Measurements from ENCODE around the gene CRY2.
"Not testable (repeated sequence)": the region's sequence is repeated elsewhere in the genome, so short reads cannot be mapped to it uniquely, and the experiment has no call there.

Gene CRY2

GRCh38 chr11:45808427-45808826 lies 38.8 kb upstream of the CRY2 start:
- H2BK12ac ChIP-seq (ENCODE audit: low read length); H3K4me2 ChIP-seq (ENCODE audit: low read length); H3K14ac ChIP-seq (ENCODE audit: low read length); H3K18ac ChIP-seq (ENCODE audit: low read length); H2BK120ac ChIP-seq (ENCODE audit: insufficient read depth, low read length, poor library complexity); H2BK5ac ChIP-seq (ENCODE audit: low read depth, low read length, poor library complexity); H2AFZ ChIP-seq (ENCODE audit: insufficient read depth, low read length, poor library complexity); H4K91ac ChIP-seq (ENCODE audit: low read depth, low read length); H2AK5ac ChIP-seq (ENCODE audit: low read length); H3K27ac ChIP-seq (ENCODE audit: low read depth, low read length); H4K12ac ChIP-seq (ENCODE audit: low read depth, low read length); H3K9me3 ChIP-seq (ENCODE audit: insufficient read depth, low read depth, low read length); H3K9ac ChIP-seq (ENCODE audit: low read length); H3K4ac ChIP-seq (ENCODE audit: low read depth, low read length); H4K8ac ChIP-seq (ENCODE audit: low read depth, low read length); H3K27me3 ChIP-seq (ENCODE audit: insufficient read depth, low read length); H3K4me3 ChIP-seq (ENCODE audit: low read depth, low read length); H3K23ac ChIP-seq (ENCODE audit: low read length); DNase-seq: not testable (repeated sequence)
- no CpG with 5 or more reads among the region's 6 CpGs for WGBS (ENCODE audit: extremely low coverage, insufficient coverage, insufficient read length)
- Histone ChIP-seq H3K79me1 (ENCODE audit: low read length) (peaks cover 12% of the 10 kb centered on the region), H3K4me1 (ENCODE audit: control insufficient read depth in 1 of 2, insufficient read depth in 2 of 2, low read length in 2 of 2) (peaks cover 16 to 23% of the 10 kb centered on the region in 2 experiments), H3K36me3 (ENCODE audit: control insufficient read depth in 1 of 2, insufficient read depth in 2 of 2, low read length in 2 of 2) (peaks cover 20 to 31% of the 10 kb centered on the region in 2 experiments), H3K79me2 (ENCODE audit: control insufficient read depth, insufficient read depth, low read length, poor library complexity) (peaks cover 14% of the 10 kb centered on the region)

GRCh38 chr11:45809456-45810395 lies 37.5 kb upstream of the CRY2 start:
- Histone ChIP-seq H3K9me3 (ENCODE audit: insufficient read depth, low read depth, low read length) (no peaks in the 10 kb centered on the region), H3K23ac (ENCODE audit: low read length) (no peak overlapping the region), H3K18ac (ENCODE audit: low read length) (no peak overlapping the region), H3K14ac (ENCODE audit: low read length) (no peak overlapping the region), H3K27ac (ENCODE audit: low read depth, low read length) (no peak overlapping the region), H3K36me3 (ENCODE audit: control insufficient read depth in 1 of 2, insufficient read depth in 2 of 2, low read length in 2 of 2) (peaks cover 20 to 31% of the 10 kb centered on the region in 2 experiments), H4K8ac (ENCODE audit: low read depth, low read length) (no peak overlapping the region), H3K79me2 (ENCODE audit: control insufficient read depth, insufficient read depth, low read length, poor library complexity) (peaks cover 11% of the 10 kb centered on the region), H3K4me2 (ENCODE audit: low read length) (no peak overlapping the region), H3K27me3 (ENCODE audit: insufficient read depth, low read length) (no peaks in the 10 kb centered on the region), H2BK12ac (ENCODE audit: low read length) (no peak overlapping the region), H2AK5ac (ENCODE audit: low read length) (no peak overlapping the region), H3K4me1 (ENCODE audit: control insufficient read depth in 1 of 2, insufficient read depth in 2 of 2, low read length in 2 of 2) (peaks cover 16 to 19% of the 10 kb centered on the region in 2 experiments), H2BK120ac (ENCODE audit: insufficient read depth, low read length, poor library complexity) (no peak overlapping the region), H2AFZ (ENCODE audit: insufficient read depth, low read length, poor library complexity) (no peak overlapping the region), H4K12ac (ENCODE audit: low read depth, low read length) (no peak overlapping the region), H3K79me1 (ENCODE audit: low read length) (peaks cover 10% of the 10 kb centered on the region), H3K4me3 (ENCODE audit: low read depth, low read length) (no peak overlapping the region), H3K4ac (ENCODE audit: low read depth, low read length) (no peak overlapping the region), H2BK5ac (ENCODE audit: low read depth, low read length, poor library complexity) (no peak overlapping the region), H3K9ac (ENCODE audit: low read length) (no peak overlapping the region), H4K91ac (ENCODE audit: low read depth, low read length) (no peak overlapping the region)
- no CpG with 5 or more reads among the region's 11 CpGs for WGBS (ENCODE audit: extremely low coverage, insufficient coverage, insufficient read length)
- no peak for DNase-seq

- no peak overlapping the region for H3K14ac ChIP-seq (ENCODE audit: low read length)
- DNase-seq, result no peak
- no peak overlapping the region for H3K4ac ChIP-seq (ENCODE audit: low read depth, low read length)
- peaks cover 15 to 18% of the 10 kb centered on the region in 2 experiments for H3K4me1 ChIP-seq (ENCODE audit: control insufficient read depth in 1 of 2, insufficient read depth in 2 of 2, low read length in 2 of 2)
- no peak overlapping the region for H4K8ac ChIP-seq (ENCODE audit: low read depth, low read length)
- no peak overlapping the region for H4K12ac ChIP-seq (ENCODE audit: low read depth, low read length)
- H3K27me3 ChIP-seq (ENCODE audit: insufficient read depth, low read length), result no peaks in the 10 kb centered on the region
- WGBS (ENCODE audit: extremely low coverage, insufficient coverage, insufficient read length), result no CpG with 5 or more reads among the region's 23 CpGs
- no peak overlapping the region for H3K9ac ChIP-seq (ENCODE audit: low read length)
- no peaks in the 10 kb centered on the region for H3K9me3 ChIP-seq (ENCODE audit: insufficient read depth, low read depth, low read length)
- no peak overlapping the region for H2AK5ac ChIP-seq (ENCODE audit: low read length)
- H3K18ac ChIP-seq (ENCODE audit: low read length), result no peak overlapping the region
- no peak overlapping the region for H2BK120ac ChIP-seq (ENCODE audit: insufficient read depth, low read length, poor library complexity)
- H3K27ac ChIP-seq (ENCODE audit: low read depth, low read length), result no peak overlapping the region
- H3K36me3 ChIP-seq (ENCODE audit: control insufficient read depth in 1 of 2, insufficient read depth in 2 of 2, low read length in 2 of 2), result peaks cover 20 to 31% of the 10 kb centered on the region in 2 experiments
- H4K91ac ChIP-seq (ENCODE audit: low read depth, low read length), result no peak overlapping the region
- peaks cover 4% of the 10 kb centered on the region for H3K79me1 ChIP-seq (ENCODE audit: low read length)
- H2BK12ac ChIP-seq (ENCODE audit: low read length), result no peak overlapping the region
- no peak overlapping the region for H3K23ac ChIP-seq (ENCODE audit: low read length)
- H3K4me3 ChIP-seq (ENCODE audit: low read depth, low read length), result no peak overlapping the region
- H2AFZ ChIP-seq (ENCODE audit: insufficient read depth, low read length, poor library complexity), result no peak overlapping the region
- no peak overlapping the region for H3K4me2 ChIP-seq (ENCODE audit: low read length)
- no peak overlapping the region for H2BK5ac ChIP-seq (ENCODE audit: low read depth, low read length, poor library complexity)
- H3K79me2 ChIP-seq (ENCODE audit: control insufficient read depth, insufficient read depth, low read length, poor library complexity), result peaks cover 7% of the 10 kb centered on the region
These were observed 36.7 kb upstream of the CRY2 start for GRCh38 chr11:45810431-45811108.

- H3K27me3 ChIP-seq (ENCODE audit: insufficient read depth, low read length), result no peaks in the 10 kb centered on the region
- H3K4me2 ChIP-seq (ENCODE audit: low read length), result no peak overlapping the region
- H2AFZ ChIP-seq (ENCODE audit: insufficient read depth, low read length, poor library complexity), result no peak overlapping the region
- H3K23ac ChIP-seq (ENCODE audit: low read length), result no peak overlapping the region
- peaks cover 20 to 31% of the 10 kb centered on the region in 2 experiments for H3K36me3 ChIP-seq (ENCODE audit: control insufficient read depth in 1 of 2, insufficient read depth in 2 of 2, low read length in 2 of 2)
- H3K14ac ChIP-seq (ENCODE audit: low read length), result no peak overlapping the region
- no peak overlapping the region for H4K8ac ChIP-seq (ENCODE audit: low read depth, low read length)
- no peak overlapping the region for H3K18ac ChIP-seq (ENCODE audit: low read length)
- no peak for DNase-seq
- no CpG with 5 or more reads among the region's 17 CpGs for WGBS (ENCODE audit: extremely low coverage, insufficient coverage, insufficient read length)
- no peaks in the 10 kb centered on the region for H3K79me1 ChIP-seq (ENCODE audit: low read length)
- no peak overlapping the region for H2AK5ac ChIP-seq (ENCODE audit: low read length)
- H3K4ac ChIP-seq (ENCODE audit: low read depth, low read length), result no peak overlapping the region
- H3K4me1 ChIP-seq (ENCODE audit: control insufficient read depth in 1 of 2, insufficient read depth in 2 of 2, low read length in 2 of 2), result peaks cover 10 to 13% of the 10 kb centered on the region in 2 experiments
- H4K91ac ChIP-seq (ENCODE audit: low read depth, low read length), result no peak overlapping the region
- no peak overlapping the region for H3K27ac ChIP-seq (ENCODE audit: low read depth, low read length)
- no peak overlapping the region for H3K4me3 ChIP-seq (ENCODE audit: low read depth, low read length)
- H2BK12ac ChIP-seq (ENCODE audit: low read length), result no peak overlapping the region
- no peak overlapping the region for H2BK120ac ChIP-seq (ENCODE audit: insufficient read depth, low read length, poor library complexity)
- no peak overlapping the region for H4K12ac ChIP-seq (ENCODE audit: low read depth, low read length)
- no peak overlapping the region for H3K9ac ChIP-seq (ENCODE audit: low read length)
- no peak overlapping the region for H2BK5ac ChIP-seq (ENCODE audit: low read depth, low read length, poor library complexity)
- H3K9me3 ChIP-seq (ENCODE audit: insufficient read depth, low read depth, low read length), result no peaks in the 10 kb centered on the region
- H3K79me2 ChIP-seq (ENCODE audit: control insufficient read depth, insufficient read depth, low read length, poor library complexity), result peaks cover 2% of the 10 kb centered on the region
These were observed 36.2 kb upstream of the CRY2 start for GRCh38 chr11:45811109-45811435.
